ENCODE measurements around the gene R3HDM4. TPM values are rescaled to one million over a fixed set of nuclear protein-coding genes. Genes with fewer than 3 reads are reported as not detected.
A peak's percentile ranks its signal among the peaks of the same experiment; 100 is the strongest.

Gene R3HDM4
- total and polyA plus RNA-seq, 9 of the 15 experiments (the other 6 are each of a cell fraction or from before 2014, with no cell fraction given): 3.2 to 154 (median 59.0) TPM

GRCh38 chr19:942133-942645 lies 29.2 kb upstream of the R3HDM4 start:
- Histone ChIP-seq H3K9ac (ENCODE audit: insufficient read depth in 1 of 2, low read depth in 2 of 2, low read length in 2 of 2) (no peak overlapping the region), H3K9me1 (ENCODE audit: control insufficient read depth, insufficient read depth, low read length) (peaks cover 10% of the 10 kb centered on the region), H3K9me3 (replicated peaks; ENCODE audit: control insufficient read depth, insufficient read depth, low read depth, low read length) (no peaks in the 10 kb centered on the region), H3K4me2 (ENCODE audit: insufficient read depth, low read length) (no peak overlapping the region), H2AFZ (ENCODE audit: low read depth, low read length) (no peak overlapping the region), H3K27ac (ENCODE audit: extremely low read depth, low read depth, low read length) (no peak overlapping the region), H3K4me3 (no peak overlapping the region), H4K20me1 (replicated peaks; ENCODE audit: control insufficient read depth, insufficient read depth, low read length) (peaks cover 25% of the 10 kb centered on the region), H3K27me3 (ENCODE audit: control insufficient read depth in 2 of 2, insufficient read depth in 2 of 2, low read length in 2 of 2) (no peaks in the 10 kb centered on the region), H3K36me3 (ENCODE audit: control insufficient read depth, insufficient read depth, low read length) (peaks cover 67% of the 10 kb centered on the region; the same call in 2 of the 3 replicates), H3K4me1 (replicated peaks in 1 of 2; ENCODE audit: control insufficient read depth in 2 of 2, insufficient read depth in 2 of 2, low read length in 2 of 2) (peaks cover 13 to 72% of the 10 kb centered on the region in 2 experiments), H3K79me2 (ENCODE audit: control insufficient read depth, insufficient read depth, low read length) (peaks cover 84% of the 10 kb centered on the region)
- 93% methylated on average over 18 of the region's 32 CpGs for WGBS (ENCODE audit: insufficient coverage, low coverage, missing lambda C conversion rate)
- ChIA-PET POLR2A (interaction anchor here (0.6 to 1.6 kb wide), 3 partner anchors 10 to 199 kb away, joined by 3 to 4 read pairs (median 4); no protein-coding TSS in a partner anchor), CTCF (ENCODE audit: low intra/inter-chr PET ratio) (no interaction called here)
- intact Hi-C loops (cut with micrococcal nuclease): no loop called here
- DNase-seq (ENCODE audit: extremely low read depth in 1 of 4, low spot score in 3 of 4) (no peak), FAIRE-seq (no peak), ATAC-seq (no peak)
- TF ChIP-seq SP1 (CRISPR knock-in tag; IDR thresholded peaks at IDR 0.05): no peak
- TF ChIP-seq ZNF592 (IDR thresholded peaks at IDR 0.05): no peak
- peak; percentile 40; the same call in 1 of the 2 replicates for TF ChIP-seq POLR2G (IDR thresholded peaks at IDR 0.05; ENCODE audit: low read depth, low read length)
- no peak for TF ChIP-seq HMBOX1 (IDR thresholded peaks at IDR 0.05)
- TF ChIP-seq GABPA (tag; conservative IDR thresholded peaks at IDR 0.05; ENCODE audit: low read depth): no peak
- no TSS peak for BruUV-seq (replicated peaks)
- in situ Hi-C loops (cut with MboI): no loop called here

Measured in K562 (cell line).